NCI-H748 treated with DMSO at 0.1 percent for 48 hours (cell line): ENCODE data around the gene PLXNA2.

Experiments used
- DNase-seq: peaks from one replicate; lab custom pipeline; 2025; lab: John Stamatoyannopoulos, UW

PLXNA2 gene

GRCh38 chr1:208066583-208066982 lies 177.6 kb downstream of the PLXNA2 start:
- DNase-seq: no peak

GRCh38 chr1:208065862-208066261 lies 178.3 kb downstream of the PLXNA2 start:
- DNase-seq: no peak

- no peak for DNase-seq
Observed at GRCh38 chr1:208061632-208062031, 182.6 kb downstream of the PLXNA2 start.

- no peak for DNase-seq
Observed at GRCh38 chr1:208061118-208061517, 183.1 kb downstream of the PLXNA2 start.

- DNase-seq: no peak
Observed at GRCh38 chr1:208060215-208060869, 183.8 kb downstream of the PLXNA2 start.

- DNase-seq: no peak
Observed at GRCh38 chr1:208059409-208060001, 184.7 kb downstream of the PLXNA2 start.

- DNase-seq: no peak
Observed at GRCh38 chr1:208058756-208059155, 185.4 kb downstream of the PLXNA2 start.

GRCh38 chr1:208058267-208058666 lies 185.9 kb downstream of the PLXNA2 start:
- no peak for DNase-seq

GRCh38 chr1:208057056-208057455 lies 187.1 kb downstream of the PLXNA2 start:
- DNase-seq: no peak

- DNase-seq: no peak
Observed at GRCh38 chr1:208055535-208055934, 188.6 kb downstream of the PLXNA2 start.

- DNase-seq: no peak
Observed at GRCh38 chr1:208054911-208055379, 189.2 kb downstream of the PLXNA2 start.

- DNase-seq: no peak
Observed at GRCh38 chr1:208054485-208054884, 189.7 kb downstream of the PLXNA2 start.

GRCh38 chr1:208053661-208054060 lies 190.5 kb downstream of the PLXNA2 start:
- no peak for DNase-seq

GRCh38 chr1:208052926-208053407 lies 191.2 kb downstream of the PLXNA2 start:
- no peak for DNase-seq

GRCh38 chr1:208052135-208052534 lies 192.0 kb downstream of the PLXNA2 start:
- DNase-seq: no peak

GRCh38 chr1:208051651-208052050 lies 192.5 kb downstream of the PLXNA2 start:
- no peak for DNase-seq

- no peak for DNase-seq
Observed at GRCh38 chr1:208048904-208049303, 195.3 kb downstream of the PLXNA2 start.

GRCh38 chr1:208047975-208048374 lies 196.2 kb downstream of the PLXNA2 start:
- DNase-seq: no peak

GRCh38 chr1:208047476-208047934 lies 196.7 kb downstream of the PLXNA2 start:
- no peak for DNase-seq

- no peak for DNase-seq
Observed at GRCh38 chr1:208045463-208046260, 198.5 kb downstream of the PLXNA2 start.

- DNase-seq: no peak
Observed at GRCh38 chr1:208044589-208045462, 199.4 kb downstream of the PLXNA2 start.

GRCh38 chr1:208043691-208044181 lies 200.4 kb downstream of the PLXNA2 start:
- no peak for DNase-seq
